ENCODE data around the gene SHLD1. TPM values are rescaled to one million over a fixed set of nuclear protein-coding genes. Genes with fewer than 3 reads are reported as not detected.

The SHLD1 gene
- total and polyA plus RNA-seq, 2 donors (not counting 3 experiments of a cell fraction or from before 2014, with no cell fraction given): 4.7 to 6.3 TPM

DNA sequence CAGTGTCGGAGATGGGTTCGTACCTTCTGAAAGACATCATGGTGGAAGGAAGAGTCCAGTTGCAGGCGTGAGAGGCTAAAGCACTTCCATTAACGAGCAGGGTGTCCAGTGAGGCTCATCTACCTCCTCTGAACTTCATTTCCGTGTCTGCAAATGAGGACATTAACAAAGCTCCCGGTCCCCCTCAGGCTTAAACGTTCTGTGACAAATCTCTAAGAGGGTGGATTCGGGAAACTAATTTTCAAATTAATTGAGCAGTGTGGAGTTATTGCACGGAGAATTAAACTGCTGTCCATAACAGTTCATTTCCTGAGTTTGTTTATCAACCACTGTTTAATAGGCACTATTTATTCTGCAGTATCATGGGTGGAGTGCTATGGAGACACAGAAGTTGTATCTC is 132.0 kb downstream of the SHLD1 start:
- Histone ChIP-seq H2AFZ (ENCODE audit: low read depth, low read length) (no peak overlapping the region), H3K36me3 (ENCODE audit: control insufficient read depth in 2 of 2, extremely low read depth in 1 of 2, insufficient read depth in 2 of 2, low read length in 2 of 2) (no peaks in the 10 kb centered on the region), H4K20me1 (replicated peaks; ENCODE audit: control insufficient read depth, extremely low read depth, insufficient read depth, low read length) (no peaks in the 10 kb centered on the region), H3K27ac (ENCODE audit: insufficient read depth, low read depth, low read length) (no peak overlapping the region), H3K4me1 (ENCODE audit: control insufficient read depth, extremely low read depth, insufficient read depth, low read length) (no peaks in the 10 kb centered on the region), H3K9me1 (replicated peaks; ENCODE audit: control insufficient read depth, extremely low read depth, insufficient read depth, low read length) (no peaks in the 10 kb centered on the region), H3K9me3 (replicated peaks; ENCODE audit: control insufficient read depth, insufficient read depth, low read length) (no peaks in the 10 kb centered on the region), H3K4me2 (ENCODE audit: insufficient read depth, low read length) (no peak overlapping the region), H3K27me3 (ENCODE audit: control insufficient read depth in 2 of 2, insufficient read depth in 2 of 2, low read length in 2 of 2) (peaks cover 9 to 14% of the 10 kb centered on the region in 2 experiments), H3K79me2 (ENCODE audit: control insufficient read depth, insufficient read depth, low read length) (no peaks in the 10 kb centered on the region), H3K4me3 (replicated peaks in 1 of 3; ENCODE audit: insufficient read depth in 1 of 3, low read depth in 1 of 3, low read length in 3 of 3) (no peak overlapping the region), H3K9ac (replicated peaks; ENCODE audit: extremely low read depth, insufficient read depth, low read length) (no peak overlapping the region)
- DNase-seq (ENCODE audit: low read depth, low spot score): no peak
- ChIA-PET POLR2A (no interaction called here), CTCF (interaction anchor here (1.5 kb wide), 1 partner anchor 325 kb away, joined by 5 read pairs; no protein-coding TSS in a partner anchor)
- BruUV-seq (replicated peaks): no TSS peak
- dilution Hi-C loops (cut with MboI; ENCODE audit: extremely low pct_ligation_motif_present, low sequenced_read_pairs): no loop called here
- no peak for FAIRE-seq
- intact Hi-C loops (cut with micrococcal nuclease): no loop called here
- TF ChIP-seq, protein P1, sequence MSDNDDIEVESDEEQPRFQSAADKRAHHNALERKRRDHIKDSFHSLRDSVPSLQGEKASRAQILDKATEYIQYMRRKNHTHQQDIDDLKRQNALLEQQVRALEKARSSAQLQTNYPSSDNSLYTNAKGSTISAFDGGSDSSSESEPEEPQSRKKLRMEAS (IDR thresholded peaks at IDR 0.05; ENCODE audit: insufficient read depth, insufficient read length): no peak
- TF ChIP-seq FOS (IDR thresholded peaks at IDR 0.05; ENCODE audit: borderline replicate concordance, insufficient read depth, low read length): no peak
- no peak for TF ChIP-seq MYC (IDR thresholded peaks at IDR 0.05; ENCODE audit: low read depth, low read length)
- no peak for TF ChIP-seq POLR2AphosphoS5 (IDR thresholded peaks at IDR 0.05; ENCODE audit: insufficient read depth, low read depth, low read length)

DNA sequence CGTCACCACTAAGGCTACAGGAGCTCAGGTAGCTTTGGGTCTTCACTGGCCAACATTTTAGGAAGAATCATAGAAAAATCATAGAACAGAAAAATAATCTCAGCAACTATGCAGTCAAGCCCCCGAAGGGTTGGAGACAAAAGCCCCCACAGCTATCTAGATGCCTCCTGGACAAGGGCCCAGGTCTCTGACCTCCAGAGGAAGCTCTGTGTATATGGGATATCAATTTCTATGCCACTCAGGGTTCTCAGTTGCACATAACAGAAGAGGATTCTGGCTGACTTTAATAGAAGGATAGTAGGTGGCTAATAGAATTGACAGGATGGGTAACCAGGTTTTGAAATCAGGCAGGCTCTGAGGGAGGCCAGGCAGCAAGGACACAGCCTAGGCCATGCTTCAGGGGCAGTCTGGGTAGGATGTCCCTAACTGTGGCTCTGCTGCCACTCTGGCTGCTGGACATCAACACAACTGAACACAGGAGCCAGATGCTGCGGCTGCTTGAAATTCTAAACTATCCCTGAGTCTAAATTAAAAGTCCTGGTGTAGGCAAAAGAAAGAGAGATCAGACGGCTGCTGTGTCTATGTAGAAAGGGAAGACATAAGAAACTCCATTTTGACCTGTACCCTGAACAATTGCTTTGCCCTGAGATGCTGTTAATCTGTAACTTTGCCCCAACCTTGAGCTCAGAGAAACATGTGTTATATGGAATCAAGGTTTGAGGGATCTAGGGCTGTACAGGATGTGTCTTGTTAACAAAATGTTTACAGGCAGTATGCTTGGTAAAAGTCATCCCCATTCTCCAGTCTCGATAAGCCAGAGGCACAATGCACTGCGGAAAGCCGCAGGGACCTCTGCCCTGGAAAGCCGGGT is 134.5 kb downstream of the SHLD1 start:
- CTCF ChIA-PET: no interaction called here
- TF ChIP-seq, protein P1 (IDR thresholded peaks at IDR 0.05; ENCODE audit: insufficient read depth, insufficient read length): no peak
- TF ChIP-seq MYC (IDR thresholded peaks at IDR 0.05; ENCODE audit: low read depth, low read length) (no peak), POLR2A (IDR thresholded peaks at IDR 0.05; ENCODE audit: low read depth, low read length) (no peak), JUN (IDR thresholded peaks at IDR 0.05; ENCODE audit: borderline replicate concordance, insufficient read depth, insufficient read length, low read depth) (no peak), GATA2 (IDR thresholded peaks at IDR 0.05; ENCODE audit: insufficient read depth, insufficient read length, low read depth, low read length) (no peak), FOS (IDR thresholded peaks at IDR 0.05; ENCODE audit: borderline replicate concordance, insufficient read depth, low read length) (no peak), POLR2AphosphoS5 (IDR thresholded peaks at IDR 0.05; ENCODE audit: insufficient read depth, low read depth, low read length) (no peak), EZH2 (IDR thresholded peaks at IDR 0.05; ENCODE audit: borderline replicate concordance, low read depth, low read length, severe bottlenecking) (no peak)
- TF ChIP-seq, protein P2, sequence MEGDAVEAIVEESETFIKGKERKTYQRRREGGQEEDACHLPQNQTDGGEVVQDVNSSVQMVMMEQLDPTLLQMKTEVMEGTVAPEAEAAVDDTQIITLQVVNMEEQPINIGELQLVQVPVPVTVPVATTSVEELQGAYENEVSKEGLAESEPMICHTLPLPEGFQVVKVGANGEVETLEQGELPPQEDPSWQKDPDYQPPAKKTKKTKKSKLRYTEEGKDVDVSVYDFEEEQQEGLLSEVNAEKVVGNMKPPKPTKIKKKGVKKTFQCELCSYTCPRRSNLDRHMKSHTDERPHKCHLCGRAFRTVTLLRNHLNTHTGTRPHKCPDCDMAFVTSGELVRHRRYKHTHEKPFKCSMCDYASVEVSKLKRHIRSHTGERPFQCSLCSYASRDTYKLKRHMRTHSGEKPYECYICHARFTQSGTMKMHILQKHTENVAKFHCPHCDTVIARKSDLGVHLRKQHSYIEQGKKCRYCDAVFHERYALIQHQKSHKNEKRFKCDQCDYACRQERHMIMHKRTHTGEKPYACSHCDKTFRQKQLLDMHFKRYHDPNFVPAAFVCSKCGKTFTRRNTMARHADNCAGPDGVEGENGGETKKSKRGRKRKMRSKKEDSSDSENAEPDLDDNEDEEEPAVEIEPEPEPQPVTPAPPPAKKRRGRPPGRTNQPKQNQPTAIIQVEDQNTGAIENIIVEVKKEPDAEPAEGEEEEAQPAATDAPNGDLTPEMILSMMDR (IDR thresholded peaks at IDR 0.05; ENCODE audit: extremely low read depth in 1 of 2, insufficient read depth in 1 of 2, low read depth in 1 of 2, low read length in 2 of 2): no peak
- Histone ChIP-seq H3K9me1 (replicated peaks; ENCODE audit: control insufficient read depth, extremely low read depth, insufficient read depth, low read length) (no peaks in the 10 kb centered on the region), H3K9ac (replicated peaks; ENCODE audit: extremely low read depth, insufficient read depth, low read length) (no peak overlapping the region), H3K4me3 (replicated peaks in 1 of 3; ENCODE audit: insufficient read depth in 1 of 3, low read depth in 1 of 3, low read length in 3 of 3) (no peak overlapping the region), H3K36me3 (ENCODE audit: control insufficient read depth in 2 of 2, extremely low read depth in 1 of 2, insufficient read depth in 2 of 2, low read length in 2 of 2) (no peaks in the 10 kb centered on the region), H3K4me1 (ENCODE audit: control insufficient read depth, extremely low read depth, insufficient read depth, low read length) (no peaks in the 10 kb centered on the region), H3K27ac (ENCODE audit: insufficient read depth, low read depth, low read length) (no peak overlapping the region), H3K79me2 (ENCODE audit: control insufficient read depth, insufficient read depth, low read length) (no peaks in the 10 kb centered on the region), H3K4me2 (ENCODE audit: insufficient read depth, low read length) (no peak overlapping the region), H3K9me3 (replicated peaks; ENCODE audit: control insufficient read depth, insufficient read depth, low read length) (no peaks in the 10 kb centered on the region), H4K20me1 (replicated peaks; ENCODE audit: control insufficient read depth, extremely low read depth, insufficient read depth, low read length) (no peaks in the 10 kb centered on the region), H2AFZ (ENCODE audit: low read depth, low read length) (no peak overlapping the region), H3K27me3 (ENCODE audit: control insufficient read depth in 2 of 2, insufficient read depth in 2 of 2, low read length in 2 of 2) (peaks cover 6 to 14% of the 10 kb centered on the region in 2 experiments)
- no TSS peak for BruUV-seq (replicated peaks)
- intact Hi-C loops (cut with micrococcal nuclease) (no loop called here), dilution Hi-C loops (cut with MboI; ENCODE audit: extremely low pct_ligation_motif_present, low sequenced_read_pairs) (no loop called here)
- DNase-seq (ENCODE audit: low read depth, low spot score) (no peak), FAIRE-seq (no peak)
- POLR2A ChIA-PET: no interaction called here
